Measurements from ENCODE around the gene ASB4.

The ASB4 gene

DNA sequence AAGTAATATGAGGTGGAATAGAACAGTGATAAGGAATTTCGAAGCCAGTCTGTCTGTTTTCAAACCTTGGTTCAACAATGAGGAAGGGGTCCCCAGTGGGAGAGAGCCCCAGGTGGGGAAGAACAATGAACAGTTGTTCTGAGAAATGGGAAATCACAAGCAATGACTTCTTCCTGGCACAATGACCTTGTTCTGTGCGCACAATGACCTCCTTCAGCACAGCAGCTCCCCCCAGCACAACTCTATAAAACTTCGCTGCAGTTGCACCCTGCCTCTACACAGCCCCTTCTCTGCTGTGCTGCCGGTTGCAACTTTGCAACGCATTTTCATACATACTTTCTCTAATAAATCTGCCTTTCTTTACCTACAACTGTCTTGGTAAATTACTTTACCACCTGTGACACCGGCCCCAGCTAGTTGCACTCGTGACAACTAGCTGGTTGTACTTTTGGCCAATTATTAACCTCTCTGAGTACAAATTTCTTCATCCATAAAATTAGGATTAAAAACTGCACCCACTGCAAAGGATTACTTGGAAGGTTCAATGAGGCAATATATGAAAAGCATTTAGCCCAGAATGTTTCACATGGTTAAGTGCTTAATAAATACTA is 40.5 kb downstream of the ASB4 start:
- DNase-seq (ENCODE audit: low read depth) = no peak

- DNase-seq (ENCODE audit: low read depth) = no peak
These were observed 41.5 kb downstream of the ASB4 start for GRCh38 chr7:95527033-95527775.

GRCh38 chr7:95527776-95528250 is 42.1 kb downstream of the ASB4 start:
- DNase-seq (ENCODE audit: low read depth) = no peak

DNA sequence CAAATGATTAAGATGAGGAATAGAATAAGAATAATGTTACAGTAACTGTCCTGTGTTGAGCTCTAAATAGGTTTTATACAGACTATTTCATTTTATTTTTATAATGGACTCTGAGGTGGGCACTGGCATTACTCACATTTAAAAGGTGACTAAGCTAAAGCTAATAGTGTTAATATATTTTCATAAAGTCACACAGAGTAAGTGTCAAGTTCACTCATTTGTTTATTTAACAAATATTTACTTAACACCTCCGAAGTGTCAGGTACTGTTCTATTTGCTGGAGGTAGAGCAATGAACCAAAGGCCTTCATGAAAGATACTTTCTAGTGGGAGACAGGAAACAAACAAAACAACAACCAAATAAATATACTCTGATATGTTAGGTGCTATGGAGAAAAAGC is 44.0 kb downstream of the ASB4 start:
- DNase-seq (ENCODE audit: low read depth) = no peak

- DNase-seq (ENCODE audit: low read depth) = no peak
These were observed 45.1 kb downstream of the ASB4 start for GRCh38 chr7:95530881-95531280.

- no peak for DNase-seq (ENCODE audit: low read depth)
These were observed 46.0 kb downstream of the ASB4 start for GRCh38 chr7:95531605-95532219.

GRCh38 chr7:95534796-95535195 is 49.1 kb downstream of the ASB4 start:
- no peak for DNase-seq (ENCODE audit: low read depth)

DNA sequence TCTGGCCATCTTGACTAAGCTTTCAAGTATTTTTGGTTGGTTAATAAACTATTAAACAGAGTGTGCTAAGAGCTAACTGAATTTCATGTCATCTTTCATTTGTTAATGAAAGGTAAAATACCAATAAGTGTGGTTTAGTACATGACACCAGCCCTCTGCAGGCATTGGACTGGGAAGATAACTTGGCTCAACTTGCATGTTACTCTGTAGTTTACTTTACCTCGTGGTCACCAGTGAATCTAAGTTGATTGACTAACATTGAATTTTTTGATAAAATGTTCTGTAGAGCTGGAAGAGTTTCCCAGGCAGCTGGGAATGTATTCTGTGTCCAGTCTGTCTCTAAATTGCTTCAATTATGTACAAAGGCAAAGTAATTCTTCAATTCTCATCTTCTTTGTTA is 49.9 kb downstream of the ASB4 start:
- no peak for DNase-seq (ENCODE audit: low read depth)

GRCh38 chr7:95536656-95537311 is 51.0 kb downstream of the ASB4 start:
- no peak for DNase-seq (ENCODE audit: low read depth)

GRCh38 chr7:95537468-95537867 is 51.7 kb downstream of the ASB4 start:
- no peak for DNase-seq (ENCODE audit: low read depth)

GRCh38 chr7:95539426-95539825 is 53.7 kb downstream of the ASB4 start:
- DNase-seq (ENCODE audit: low read depth) = no peak

- no peak for DNase-seq (ENCODE audit: low read depth)
These were observed 54.6 kb downstream of the ASB4 start for GRCh38 chr7:95540366-95540765.

- no peak for DNase-seq (ENCODE audit: low read depth)
These were observed 57.6 kb downstream of the ASB4 start for GRCh38 chr7:95543312-95543711.

DNA sequence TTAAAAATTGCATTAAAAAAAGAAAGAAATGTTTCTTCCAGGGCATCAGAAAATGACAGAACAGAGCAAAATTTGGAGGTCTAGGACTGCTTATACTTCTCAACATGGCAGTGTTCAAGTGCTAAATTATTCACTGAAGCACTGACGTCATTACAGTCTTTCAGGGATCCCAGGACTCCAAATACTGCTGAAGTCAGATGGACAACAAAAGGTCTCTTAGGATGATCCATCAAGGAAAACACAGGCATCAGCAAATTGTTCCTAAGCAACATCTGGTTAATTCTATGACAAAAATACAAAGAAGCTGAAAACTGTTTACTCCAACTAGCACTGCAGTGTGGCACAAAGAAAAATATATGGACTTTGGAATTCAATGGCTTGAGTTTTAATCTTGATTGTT is 58.4 kb downstream of the ASB4 start:
- DNase-seq (ENCODE audit: low read depth) = no peak

DNA sequence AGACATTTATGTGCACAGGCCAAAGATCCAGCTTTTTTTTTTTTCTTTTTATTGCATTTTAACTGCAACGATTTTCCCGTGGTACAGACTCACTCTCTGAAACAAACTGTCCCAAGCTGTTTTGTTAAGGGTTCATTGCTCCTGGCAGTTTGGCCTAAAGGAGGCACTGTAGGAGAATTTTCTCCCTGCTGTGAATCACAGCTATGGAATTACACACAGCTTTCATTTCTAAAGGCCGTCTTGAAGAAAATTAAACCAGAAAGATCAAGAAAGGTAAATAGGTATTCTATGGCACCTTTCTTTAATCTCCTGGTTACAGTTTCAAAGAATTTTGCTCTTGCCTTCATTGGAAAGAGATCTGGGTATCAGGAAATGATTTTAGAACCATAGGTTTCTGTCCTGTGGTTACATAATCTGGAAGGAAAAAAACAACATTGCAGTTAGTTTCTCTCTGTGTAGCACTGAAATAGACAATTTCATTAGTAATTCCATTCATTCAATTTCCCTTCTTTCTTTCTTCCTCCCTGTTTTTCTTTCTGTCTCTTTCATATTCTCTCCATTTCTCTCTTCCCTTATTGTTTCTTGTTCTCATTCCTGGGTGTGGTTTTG is 59.4 kb downstream of the ASB4 start:
- DNase-seq (ENCODE audit: low read depth) = peak; percentile 20

GRCh38 chr7:95545673-95546072 is 59.9 kb downstream of the ASB4 start:
- no peak for DNase-seq (ENCODE audit: low read depth)

GRCh38 chr7:95546647-95547046 is 60.9 kb downstream of the ASB4 start:
- DNase-seq (ENCODE audit: low read depth) = no peak

- no peak for DNase-seq (ENCODE audit: low read depth)
These were observed 61.9 kb downstream of the ASB4 start for GRCh38 chr7:95547361-95548348.

DNA sequence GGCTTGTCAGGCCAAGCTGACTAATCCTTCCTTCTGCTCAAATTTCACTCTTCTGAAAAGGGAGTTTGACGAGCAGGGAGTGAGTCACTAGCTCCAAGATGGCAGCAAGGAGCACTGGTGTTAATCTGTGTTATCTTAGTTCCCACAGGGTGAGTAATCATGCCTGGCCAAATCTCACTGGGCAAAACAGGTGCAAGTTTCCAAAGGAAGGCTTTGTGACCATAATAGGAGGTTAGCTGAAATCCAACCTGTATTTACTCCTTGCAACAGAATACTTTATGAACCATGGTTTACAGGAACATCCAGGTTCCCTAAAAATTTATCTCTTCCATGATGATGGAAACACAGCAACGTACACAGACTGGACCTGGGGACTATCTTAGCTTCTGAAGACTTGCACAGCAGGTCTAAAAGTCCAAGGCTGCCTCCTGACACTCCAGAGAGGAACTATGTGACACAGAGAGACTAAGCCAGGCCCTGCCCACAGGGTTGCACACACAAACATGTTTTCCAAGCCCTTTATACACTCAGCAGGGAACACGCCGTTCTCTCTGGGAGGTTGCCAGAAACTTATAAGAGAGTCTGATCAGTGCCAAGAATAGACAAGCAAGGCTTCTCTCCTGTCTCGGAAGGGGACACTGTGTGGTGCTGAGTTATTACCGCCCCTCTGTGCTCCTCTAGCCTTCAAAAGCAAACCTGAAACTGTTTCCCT is 64.2 kb downstream of the ASB4 start:
- DNase-seq (ENCODE audit: low read depth) = peak; percentile 32

- no peak for DNase-seq (ENCODE audit: low read depth)
These were observed 64.8 kb downstream of the ASB4 start for GRCh38 chr7:95550546-95550945.
